GM03348 (cell line): ENCODE results near the gene PRDM12.
A peak's percentile ranks its signal among the peaks of the same experiment; 100 is the strongest.

ENCODE experiments used
- DNase-seq: peaks from one replicate; pipeline ENCODE4 v3.0.0; 2012; ENCODE audit warnings: low spot score

Gene PRDM12

GRCh38 chr9:130692321-130692720 is 27.9 kb downstream of the PRDM12 start:
- no peak for DNase-seq

- no peak for DNase-seq
Measured at GRCh38 chr9:130693101-130693425, 28.7 kb downstream of the PRDM12 start.

GRCh38 chr9:130693426-130694191 is 29.2 kb downstream of the PRDM12 start, which contains the start of gene EXOSC2:
Gene EXOSC2, plus strand, starts transcription at chr9:130693780. Its CDS starts 12 bp downstream, at chr9:130693792.
- DNase-seq = peak; percentile 98

GRCh38 chr9:130694205-130694604 is 29.8 kb downstream of the PRDM12 start:
- DNase-seq = no peak

- DNase-seq = no peak
Measured at GRCh38 chr9:130696139-130696650, 31.8 kb downstream of the PRDM12 start.

- DNase-seq = no peak
Measured at GRCh38 chr9:130696996-130697395, 32.6 kb downstream of the PRDM12 start.

GRCh38 chr9:130698514-130698913 is 34.1 kb downstream of the PRDM12 start:
- peak; percentile 31 for DNase-seq

GRCh38 chr9:130699047-130699446 is 34.7 kb downstream of the PRDM12 start:
- DNase-seq = no peak

GRCh38 chr9:130701059-130702022 is 36.9 kb downstream of the PRDM12 start:
- DNase-seq = peak; percentile 76

- no peak for DNase-seq
Measured at GRCh38 chr9:130703501-130703900, 39.1 kb downstream of the PRDM12 start.

- peak; percentile 47 for DNase-seq
Measured at GRCh38 chr9:130707225-130707976, 43.0 kb downstream of the PRDM12 start.

- no peak for DNase-seq
Measured at GRCh38 chr9:130710822-130711352, 46.5 kb downstream of the PRDM12 start.

- DNase-seq = no peak
Measured at GRCh38 chr9:130711469-130711868, 47.1 kb downstream of the PRDM12 start.

- peak; percentile 98 for DNase-seq
Measured at GRCh38 chr9:130712564-130713285, 48.3 kb downstream of the PRDM12 start.

GRCh38 chr9:130713286-130713960 is 49.0 kb downstream of the PRDM12 start:
- DNase-seq = peak; percentile 34

GRCh38 chr9:130714586-130715110 is 50.3 kb downstream of the PRDM12 start:
- no peak for DNase-seq

- DNase-seq = no peak
Measured at GRCh38 chr9:130715270-130715669, 50.9 kb downstream of the PRDM12 start.

GRCh38 chr9:130718562-130718961 is 54.2 kb downstream of the PRDM12 start:
- no peak for DNase-seq

- DNase-seq = no peak
Measured at GRCh38 chr9:130720762-130721161, 56.4 kb downstream of the PRDM12 start.

- DNase-seq = no peak
Measured at GRCh38 chr9:130728721-130729120, 64.3 kb downstream of the PRDM12 start.
